GM19193 (cell line): ENCODE measurements around the gene PCAT7.

Experiments
- POLR2A ChIP-seq: IDR thresholded peaks from 4 replicates; pipeline ENCODE4 v1.6.1; 2011; ENCODE audit not compliant: insufficient read depth, insufficient read length; ENCODE audit errors: extremely low read depth

The PCAT7 gene

GRCh38 chr9:94554439-94555331 is at the start of gene PCAT7:
Gene PCAT7, plus strand, starts transcription at chr9:94555083.
- no peak for TF ChIP-seq POLR2A

GRCh38 chr9:94507531-94508258 is 47.2 kb upstream of the PCAT7 start:
- TF ChIP-seq POLR2A, result no peak

- TF ChIP-seq POLR2A, result no peak
These were observed 43.5 kb upstream of the PCAT7 start for GRCh38 chr9:94511134-94511954.

- no peak for TF ChIP-seq POLR2A
These were observed 43.0 kb upstream of the PCAT7 start for GRCh38 chr9:94511955-94512265.

- TF ChIP-seq POLR2A, result no peak
These were observed 40.2 kb upstream of the PCAT7 start for GRCh38 chr9:94514722-94515121.

- TF ChIP-seq POLR2A, result no peak
These were observed 37.6 kb upstream of the PCAT7 start for GRCh38 chr9:94517254-94517653.

GRCh38 chr9:94525396-94526035 is 29.4 kb upstream of the PCAT7 start:
- TF ChIP-seq POLR2A, result no peak

- no peak for TF ChIP-seq POLR2A
These were observed 28.6 kb upstream of the PCAT7 start for GRCh38 chr9:94526271-94526670.

GRCh38 chr9:94526951-94527350 is 27.9 kb upstream of the PCAT7 start:
- no peak for TF ChIP-seq POLR2A

- no peak for TF ChIP-seq POLR2A
These were observed 26.0 kb upstream of the PCAT7 start for GRCh38 chr9:94528886-94529285.

- no peak for TF ChIP-seq POLR2A
These were observed 21.7 kb upstream of the PCAT7 start for GRCh38 chr9:94533155-94533554.

- TF ChIP-seq POLR2A, result no peak
These were observed 21.3 kb upstream of the PCAT7 start for GRCh38 chr9:94533601-94534000.

- no peak for TF ChIP-seq POLR2A
These were observed 20.0 kb upstream of the PCAT7 start for GRCh38 chr9:94534901-94535300.

- no peak for TF ChIP-seq POLR2A
These were observed 16.0 kb upstream of the PCAT7 start for GRCh38 chr9:94538908-94539307.

- TF ChIP-seq POLR2A, result no peak
These were observed 8.9 kb upstream of the PCAT7 start for GRCh38 chr9:94545940-94546339.
